IPS-15b (cell line): ENCODE measurements around the gene CELA2B.
"Not testable (repeated sequence)": the region's sequence is repeated elsewhere in the genome, so short reads cannot be mapped to it uniquely, and the experiment has no call there.

Source experiments
- H3K27me3 ChIP-seq: one replicate; pipeline ENCODE4 v1.6.1; 2013; ENCODE audit warnings: low read length; ENCODE audit not compliant: control insufficient read depth, insufficient read depth
- H3K36me3 ChIP-seq: one replicate; pipeline ENCODE4 v1.6.1; 2013; ENCODE audit warnings: low read length; ENCODE audit not compliant: control insufficient read depth, insufficient read depth
- H3K4me1 ChIP-seq: one replicate; pipeline ENCODE4 v1.6.1; 2013; ENCODE audit warnings: mild to moderate bottlenecking, low read length; ENCODE audit not compliant: control insufficient read depth, insufficient read depth
- H3K4me3 ChIP-seq: one replicate; pipeline ENCODE4 v1.5.1; 2013; ENCODE audit warnings: low read depth, low read length
- H3K9ac ChIP-seq: one replicate; pipeline ENCODE4 v1.6.1; 2013; ENCODE audit warnings: low read depth, mild to moderate bottlenecking, low read length
- H3K9me3 ChIP-seq: one replicate; pipeline ENCODE4 v1.6.1; 2013; ENCODE audit warnings: mild to moderate bottlenecking, low read length; ENCODE audit not compliant: control insufficient read depth, insufficient read depth

CELA2B gene

GRCh38 chr1:15459771-15460707 lies 15.9 kb upstream of the CELA2B start:
- Histone ChIP-seq H3K4me1 (no peaks in the 10 kb centered on the region), H3K9ac (no peak overlapping the region), H3K36me3 (no peaks in the 10 kb centered on the region), H3K27me3 (no peaks in the 10 kb centered on the region), H3K9me3 (no peaks in the 10 kb centered on the region), H3K4me3 (no peak overlapping the region)

- no peaks in the 10 kb centered on the region for H3K4me1 ChIP-seq
- no peaks in the 10 kb centered on the region for H3K27me3 ChIP-seq
- H3K9ac ChIP-seq = no peak overlapping the region
- no peaks in the 10 kb centered on the region for H3K36me3 ChIP-seq
- no peak overlapping the region for H3K4me3 ChIP-seq
- no peaks in the 10 kb centered on the region for H3K9me3 ChIP-seq
Observed at GRCh38 chr1:15460708-15461095, 15.2 kb upstream of the CELA2B start.

DNA sequence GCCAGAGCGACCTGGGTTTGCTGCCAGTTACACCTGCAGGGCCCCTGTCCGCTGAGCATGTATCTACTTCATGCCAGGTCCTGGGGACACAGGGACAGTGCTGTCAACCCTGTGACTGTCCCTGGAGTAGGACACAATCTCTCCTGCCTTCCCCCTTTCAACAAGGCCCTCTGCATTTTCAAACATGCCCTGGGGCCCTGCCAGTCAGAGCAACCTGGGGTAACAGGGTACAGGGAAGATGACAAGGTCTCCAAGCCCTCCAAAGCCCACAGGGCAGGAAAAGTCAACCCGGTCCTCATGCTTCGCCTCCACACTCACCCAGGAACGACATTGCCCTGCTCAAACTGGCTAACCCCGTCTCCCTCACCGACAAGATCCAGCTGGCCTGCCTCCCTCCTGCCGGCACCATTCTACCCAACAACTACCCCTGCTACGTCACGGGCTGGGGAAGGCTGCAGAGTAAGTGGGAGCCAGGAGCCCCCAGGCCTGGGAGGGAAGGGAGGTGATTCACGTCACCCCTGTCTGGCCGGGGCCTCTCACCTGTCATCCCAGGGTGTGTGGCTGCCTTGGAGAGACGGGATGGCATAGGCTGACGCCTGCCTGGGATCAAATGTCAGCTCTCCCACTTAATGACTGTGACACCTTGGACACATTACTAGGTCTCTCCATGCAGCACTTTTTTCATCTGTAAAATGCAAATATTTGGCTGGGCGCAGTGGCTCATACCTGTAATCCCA lies 12.7 kb upstream of the CELA2B start:
- not testable (repeated sequence) for H3K4me1 ChIP-seq

DNA sequence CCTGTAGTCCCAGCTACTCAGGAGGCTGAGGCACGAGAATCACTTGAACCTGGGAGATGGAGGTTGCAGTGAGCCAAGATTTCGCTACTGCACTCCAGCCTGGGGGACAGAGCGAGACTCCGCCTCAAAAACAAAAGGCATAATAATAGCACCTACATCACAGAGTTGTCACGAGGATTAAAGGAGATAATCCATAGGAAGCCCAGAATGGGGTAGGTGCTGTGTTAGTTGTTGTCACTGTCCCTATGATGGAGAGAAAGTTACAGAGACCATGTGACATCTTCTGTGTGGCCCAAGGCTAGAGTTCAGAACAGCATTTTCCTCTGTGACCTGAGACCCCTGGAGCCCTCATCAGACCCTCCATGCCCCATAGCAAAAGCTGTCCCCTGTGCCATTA lies 12.0 kb upstream of the CELA2B start:
- not testable (repeated sequence) for H3K36me3 ChIP-seq

More for the DNA sequence above, 12.7 kb upstream of the CELA2B start:
- not testable (repeated sequence) for H3K36me3 ChIP-seq, H3K4me3 ChIP-seq, H3K9ac ChIP-seq, H3K27me3 ChIP-seq, H3K9me3 ChIP-seq

DNA sequence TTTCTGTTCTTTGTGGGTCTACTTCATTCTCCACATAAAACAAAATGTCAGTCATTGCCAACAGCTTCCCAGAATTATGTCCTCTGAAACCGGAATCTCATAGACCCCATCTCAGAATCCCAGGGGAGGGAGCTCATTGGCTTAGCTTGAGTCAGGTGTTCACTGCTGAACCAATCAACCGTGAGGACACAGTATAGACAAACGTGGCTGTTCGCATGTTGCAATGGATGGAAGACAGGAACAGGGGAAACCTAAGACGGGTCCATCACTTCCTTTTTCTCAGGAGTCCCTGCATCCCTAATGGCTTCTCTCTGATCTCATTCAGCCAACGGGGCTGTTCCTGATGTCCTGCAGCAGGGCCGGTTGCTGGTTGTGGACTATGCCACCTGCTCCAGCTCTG lies 10.2 kb upstream of the CELA2B start:
- no peaks in the 10 kb centered on the region for H3K4me1 ChIP-seq
- H3K27me3 ChIP-seq = no peaks in the 10 kb centered on the region
- no peaks in the 10 kb centered on the region for H3K36me3 ChIP-seq
- no peak overlapping the region for H3K9ac ChIP-seq
- no peak overlapping the region for H3K4me3 ChIP-seq
- H3K9me3 ChIP-seq = no peaks in the 10 kb centered on the region

More for the DNA sequence above, 12.0 kb upstream of the CELA2B start:
- H3K9ac ChIP-seq, H3K4me1 ChIP-seq, H3K4me3 ChIP-seq, H3K27me3 ChIP-seq, H3K9me3 ChIP-seq: not testable (repeated sequence)

GRCh38 chr1:15466955-15467625 lies 8.8 kb upstream of the CELA2B start:
- not testable (repeated sequence) for H3K9ac ChIP-seq, H3K4me1 ChIP-seq, H3K4me3 ChIP-seq, H3K9me3 ChIP-seq, H3K27me3 ChIP-seq, H3K36me3 ChIP-seq

GRCh38 chr1:15468145-15468544 lies 7.8 kb upstream of the CELA2B start:
- Histone ChIP-seq H3K9ac (no peak overlapping the region), H3K4me1 (no peaks in the 10 kb centered on the region), H3K27me3 (no peaks in the 10 kb centered on the region), H3K36me3 (no peaks in the 10 kb centered on the region), H3K9me3 (no peaks in the 10 kb centered on the region), H3K4me3 (no peak overlapping the region)

GRCh38 chr1:15469361-15469760 lies 6.5 kb upstream of the CELA2B start:
- Histone ChIP-seq H3K4me3 (no peak overlapping the region), H3K27me3 (no peaks in the 10 kb centered on the region), H3K36me3 (no peaks in the 10 kb centered on the region), H3K9me3 (no peaks in the 10 kb centered on the region), H3K9ac (no peak overlapping the region), H3K4me1 (no peaks in the 10 kb centered on the region)

DNA sequence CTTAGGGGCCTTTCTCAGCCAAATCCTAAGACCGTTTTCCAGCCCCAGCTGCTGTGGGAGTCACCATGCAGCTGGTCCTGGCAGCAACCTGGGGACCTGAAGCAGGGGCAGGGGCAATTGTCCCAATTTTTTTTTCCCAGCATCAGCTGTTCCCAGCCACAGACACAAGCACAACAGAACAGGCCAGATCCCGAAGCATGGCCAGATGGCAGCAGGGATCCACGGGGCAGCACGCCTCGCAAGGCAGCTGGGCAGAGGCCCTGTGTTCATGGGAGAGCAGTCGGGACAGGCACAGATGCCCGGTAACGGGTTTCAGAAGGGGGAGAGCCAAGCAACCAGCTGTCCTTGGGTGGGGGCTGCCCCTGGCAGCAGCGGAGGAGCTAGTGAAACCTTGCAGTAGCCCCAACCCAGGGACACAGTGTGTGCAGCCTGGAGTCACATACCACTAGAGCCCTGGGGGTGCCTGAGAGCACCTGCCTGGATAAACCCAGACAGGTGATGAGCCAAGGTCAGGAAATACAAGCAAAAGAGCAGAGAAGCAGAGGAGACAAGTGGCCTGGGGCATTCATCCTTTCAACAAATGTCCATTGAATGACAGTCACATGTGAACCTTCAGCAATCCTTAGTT lies 6.0 kb upstream of the CELA2B start:
- H3K27me3 ChIP-seq, H3K4me1 ChIP-seq, H3K4me3 ChIP-seq, H3K9me3 ChIP-seq, H3K9ac ChIP-seq, H3K36me3 ChIP-seq: not testable (repeated sequence)

DNA sequence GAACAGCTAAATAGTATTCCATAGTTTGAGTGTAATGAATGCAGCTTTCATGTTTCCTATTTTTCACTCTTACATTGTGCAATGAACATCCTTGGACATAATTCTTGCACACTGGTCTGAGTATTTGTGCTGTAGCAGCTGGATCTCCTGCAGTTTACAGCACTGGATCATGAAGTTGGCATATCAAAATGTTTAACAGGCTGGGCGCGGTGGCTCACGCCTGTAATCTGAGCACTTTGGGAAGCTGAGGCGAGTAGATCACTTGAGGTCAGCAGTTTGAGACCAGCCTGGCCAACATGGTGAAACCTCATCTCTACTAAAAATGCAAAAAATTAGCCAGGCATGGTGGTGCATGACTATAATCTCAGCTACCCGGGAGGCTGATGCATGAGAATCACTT lies 4.8 kb upstream of the CELA2B start:
- H3K27me3 ChIP-seq, H3K36me3 ChIP-seq, H3K9ac ChIP-seq, H3K4me3 ChIP-seq, H3K9me3 ChIP-seq, H3K4me1 ChIP-seq: not testable (repeated sequence)

DNA sequence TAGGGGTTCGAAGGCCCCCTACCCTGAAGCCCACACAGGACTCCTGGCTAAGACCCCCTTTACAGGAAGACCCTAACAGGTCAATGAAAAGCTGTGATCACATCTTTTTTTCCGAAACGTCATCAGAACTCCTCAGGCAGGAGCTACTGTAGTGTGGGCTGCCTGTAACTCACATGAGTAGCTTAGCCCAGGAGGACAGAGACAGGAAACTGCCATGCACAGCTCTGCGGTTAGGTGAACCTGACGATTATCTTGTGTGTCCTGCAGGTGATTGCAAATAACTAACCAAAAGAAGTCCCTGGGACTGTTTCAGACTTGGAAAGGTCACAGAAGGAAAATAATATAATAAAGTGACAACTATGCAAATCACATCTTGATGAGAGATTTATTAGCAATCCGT lies 4.2 kb upstream of the CELA2B start:
- not testable (repeated sequence) for H3K9ac ChIP-seq, H3K36me3 ChIP-seq, H3K4me3 ChIP-seq, H3K27me3 ChIP-seq, H3K9me3 ChIP-seq, H3K4me1 ChIP-seq
